Measurements from ENCODE around the gene VENTX. TPM values are rescaled to one million over a fixed set of nuclear protein-coding genes. Genes with fewer than 3 reads are reported as not detected.

The VENTX gene
- total RNA-seq, 1 experiment from 2014 or later = 25.0 TPM

DNA sequence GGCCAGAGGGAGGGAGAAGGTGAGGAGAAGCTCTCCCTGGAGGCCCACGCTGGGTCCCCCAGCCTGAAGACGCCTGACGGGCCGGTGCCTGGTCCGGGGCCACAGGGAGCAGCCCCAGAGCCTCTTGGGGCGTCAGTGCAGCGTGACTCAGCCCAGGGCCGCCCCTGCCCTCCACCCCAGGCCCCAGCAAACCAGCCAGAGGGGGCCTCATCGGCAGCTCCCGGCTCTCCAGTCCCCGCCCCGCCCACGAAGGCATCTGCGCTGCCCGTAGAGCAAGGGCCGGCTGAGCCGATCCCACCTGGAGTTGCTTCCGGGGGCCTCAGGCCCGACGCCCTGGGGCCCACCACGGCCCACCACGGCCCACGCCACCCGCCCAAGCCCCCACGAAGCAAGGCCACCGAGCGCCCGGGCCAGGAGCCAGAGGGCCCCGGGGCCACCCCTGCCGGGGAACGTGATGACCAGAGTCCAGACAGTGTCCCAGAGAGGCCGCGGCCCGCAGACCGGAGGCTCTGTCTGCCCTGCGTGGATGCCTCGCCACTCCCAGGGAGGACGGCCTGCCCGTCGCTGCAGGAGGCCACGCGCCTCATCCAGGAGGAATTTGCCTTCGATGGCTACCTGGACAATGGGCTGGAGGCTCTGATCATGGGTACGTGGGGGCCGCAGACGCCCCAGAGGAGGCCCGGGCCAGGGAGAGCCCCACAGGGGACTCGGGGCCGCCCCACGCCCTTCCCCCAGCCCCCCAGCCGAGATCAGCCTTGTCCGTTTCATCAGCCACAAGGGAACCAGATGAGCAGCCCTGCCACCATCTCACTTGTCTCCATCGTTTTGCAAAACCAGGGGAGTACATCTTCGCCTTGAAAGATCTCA lies 38.8 kb upstream of the VENTX start:
- H3K36me3 ChIP-seq (replicated peaks; ENCODE audit: control insufficient read depth, insufficient read depth, low read length) = no peaks in the 10 kb centered on the region
- DNase-seq = no peak
- no peaks in the 10 kb centered on the region for H3K27me3 ChIP-seq (ENCODE audit: control insufficient read depth, insufficient read depth, low read length)
- H3K4me3 ChIP-seq (ENCODE audit: insufficient read depth, low read depth, low read length) = no peak overlapping the region

DNA sequence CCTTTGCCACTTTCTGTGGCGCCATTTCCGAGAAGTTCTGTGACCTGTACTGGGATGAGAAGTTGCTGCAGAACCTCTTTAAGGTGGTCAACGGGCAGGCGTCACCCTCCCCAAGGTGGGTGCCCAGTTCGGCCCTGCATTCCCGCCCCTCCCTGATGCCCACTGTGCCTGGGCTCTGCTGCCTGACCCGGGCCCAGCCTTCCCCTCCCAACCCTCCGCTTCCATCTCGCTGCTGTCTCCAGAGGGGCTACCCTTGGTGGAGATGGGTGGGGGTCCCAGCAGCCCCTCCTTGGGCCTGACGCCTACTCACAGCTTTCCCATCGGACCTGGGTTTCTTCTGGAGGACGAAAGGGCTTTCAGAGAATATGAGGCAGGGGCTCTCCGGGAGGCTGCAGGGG lies 38.2 kb upstream of the VENTX start:
- H3K4me3 ChIP-seq (ENCODE audit: insufficient read depth, low read depth, low read length) = no peak overlapping the region
- no peaks in the 10 kb centered on the region for H3K27me3 ChIP-seq (ENCODE audit: control insufficient read depth, insufficient read depth, low read length)
- no peaks in the 10 kb centered on the region for H3K36me3 ChIP-seq (replicated peaks; ENCODE audit: control insufficient read depth, insufficient read depth, low read length)
- no peak for DNase-seq

DNA sequence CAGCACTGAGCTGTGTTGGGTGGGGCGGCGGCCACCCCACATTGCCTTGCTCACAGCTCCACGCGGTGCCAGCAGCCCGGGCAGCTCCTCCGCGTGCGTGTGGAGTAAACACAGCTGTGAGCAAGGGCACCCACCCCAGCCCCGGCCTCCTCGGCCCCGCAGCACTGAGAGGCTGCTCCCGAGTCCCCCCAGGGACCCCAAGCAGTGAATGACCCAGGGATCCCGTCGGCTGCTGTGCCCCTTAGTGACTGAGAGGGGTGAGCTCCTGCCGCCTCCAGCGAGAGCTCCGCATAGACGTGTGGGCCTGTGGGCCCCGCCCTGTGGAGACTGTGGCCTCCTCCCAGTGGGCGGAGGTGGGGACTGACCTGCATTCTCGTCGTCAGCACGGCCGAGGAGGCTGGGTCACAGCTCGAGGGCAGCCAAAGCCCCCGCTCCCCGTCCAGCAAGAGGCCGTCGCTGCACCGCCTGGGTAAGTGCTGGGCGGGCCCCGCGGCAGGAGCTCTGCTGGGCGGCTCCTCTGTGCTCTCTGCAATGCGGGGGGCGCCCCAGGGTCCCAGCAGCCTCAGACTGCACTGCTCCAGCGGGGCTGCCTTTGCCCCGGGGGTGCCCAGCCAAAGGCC lies 37.6 kb upstream of the VENTX start:
- no peak overlapping the region for H3K4me3 ChIP-seq (ENCODE audit: insufficient read depth, low read depth, low read length)
- no peaks in the 10 kb centered on the region for H3K36me3 ChIP-seq (replicated peaks; ENCODE audit: control insufficient read depth, insufficient read depth, low read length)
- H3K27me3 ChIP-seq (ENCODE audit: control insufficient read depth, insufficient read depth, low read length) = no peaks in the 10 kb centered on the region
- DNase-seq = no peak

DNA sequence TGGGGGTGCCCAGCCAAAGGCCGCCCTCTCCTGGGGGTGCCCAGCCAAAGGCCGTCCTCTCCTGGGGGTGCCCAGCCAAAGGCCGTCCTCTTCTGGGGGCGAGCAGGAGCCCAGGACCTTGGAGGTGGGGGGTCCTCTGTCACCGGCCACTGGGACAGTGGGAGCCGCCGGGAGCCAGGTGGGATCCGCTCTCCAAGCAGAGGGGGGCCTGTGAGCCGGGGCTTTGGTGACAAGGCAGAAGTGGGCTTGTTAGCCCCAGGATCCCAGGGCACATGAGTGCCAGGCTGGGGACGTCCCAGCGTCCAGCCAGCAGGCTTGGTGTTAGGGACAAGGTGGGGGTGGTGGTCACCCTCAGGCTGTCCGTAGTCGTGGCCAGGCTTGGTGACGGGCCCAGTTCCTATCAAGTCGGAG lies 37.0 kb upstream of the VENTX start:
- DNase-seq = no peak
- H3K4me3 ChIP-seq (ENCODE audit: insufficient read depth, low read depth, low read length) = no peak overlapping the region
- H3K36me3 ChIP-seq (replicated peaks; ENCODE audit: control insufficient read depth, insufficient read depth, low read length) = no peaks in the 10 kb centered on the region
- no peaks in the 10 kb centered on the region for H3K27me3 ChIP-seq (ENCODE audit: control insufficient read depth, insufficient read depth, low read length)

DNA sequence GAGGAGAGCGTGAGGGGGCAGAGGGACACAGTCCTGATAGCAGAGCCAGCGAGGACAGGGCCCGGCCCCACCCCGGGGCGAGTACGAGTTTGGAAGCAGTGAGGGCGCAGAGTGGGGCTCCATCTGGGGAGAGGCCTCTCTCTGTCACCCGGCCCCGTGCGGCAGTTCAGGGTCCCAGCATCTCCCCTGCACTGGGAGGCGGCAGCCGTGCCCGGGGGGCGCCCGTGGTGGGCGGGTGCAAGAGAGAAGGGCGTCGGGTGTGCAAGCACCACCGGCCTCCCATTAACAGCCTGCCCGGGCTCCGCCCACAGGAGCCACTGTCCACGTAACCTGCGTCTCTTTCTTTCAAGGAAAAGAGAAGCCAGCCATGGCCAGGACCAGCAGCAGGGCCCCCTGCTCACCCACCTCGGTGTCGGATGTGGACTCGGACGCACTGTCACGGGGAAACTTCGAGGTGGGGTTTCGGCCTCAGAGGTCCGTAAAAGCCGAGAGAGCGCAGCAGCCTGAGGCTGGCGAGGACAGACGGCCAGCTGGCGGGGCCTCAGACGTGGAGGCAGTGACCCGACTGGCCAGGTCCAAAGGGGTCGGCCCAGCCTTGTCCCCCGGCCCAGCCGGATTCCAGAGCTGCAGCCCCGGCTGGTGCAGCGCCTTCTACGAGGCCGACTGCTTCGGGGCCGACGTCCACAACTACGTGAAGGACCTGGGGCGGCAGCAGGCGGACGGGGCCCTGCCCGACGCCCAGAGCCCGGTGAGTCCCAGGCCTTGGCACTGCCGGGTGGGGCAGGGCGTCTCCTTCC lies 36.3 kb upstream of the VENTX start:
- H3K27me3 ChIP-seq (ENCODE audit: control insufficient read depth, insufficient read depth, low read length) = no peaks in the 10 kb centered on the region
- no peak overlapping the region for H3K4me3 ChIP-seq (ENCODE audit: insufficient read depth, low read depth, low read length)
- no peak for DNase-seq
- no peaks in the 10 kb centered on the region for H3K36me3 ChIP-seq (replicated peaks; ENCODE audit: control insufficient read depth, insufficient read depth, low read length)

DNA sequence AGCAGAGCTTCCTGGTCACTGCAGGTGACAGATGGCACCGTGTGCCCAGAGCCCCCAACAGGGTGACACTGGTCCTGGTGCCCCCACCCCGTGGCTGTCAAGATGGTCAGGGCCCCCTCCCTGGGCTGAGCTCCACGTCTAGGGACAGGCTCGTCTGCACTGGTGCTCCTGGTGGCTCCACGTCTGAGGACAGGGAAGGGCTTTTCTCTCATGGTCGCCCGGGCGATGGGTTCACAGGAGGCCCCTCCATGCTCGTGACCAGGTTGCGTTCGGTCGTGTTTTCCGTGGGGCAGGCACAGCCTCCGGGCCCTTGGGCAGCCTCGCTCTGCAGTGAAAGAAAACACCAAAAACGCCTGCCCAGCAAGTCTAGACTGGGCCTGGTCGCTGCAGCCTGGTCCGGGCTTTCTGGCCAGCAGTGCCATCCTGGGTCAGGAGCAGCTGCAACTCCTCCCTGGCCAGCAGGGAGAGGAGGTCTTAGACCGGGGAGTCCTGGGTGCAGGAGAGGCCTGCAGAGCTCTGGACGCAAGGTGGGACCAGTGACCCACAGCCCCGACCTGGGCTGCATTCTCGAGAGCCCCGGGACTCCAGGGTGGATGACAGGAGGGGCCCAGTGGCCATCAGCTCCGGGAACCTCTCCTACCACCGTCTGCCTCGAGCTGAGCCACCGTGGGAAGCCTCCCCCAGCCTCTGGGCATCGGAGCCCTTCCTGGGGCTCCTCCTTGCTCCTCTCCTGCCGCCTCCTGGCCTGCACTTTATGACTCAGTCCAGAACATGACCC lies 35.5 kb upstream of the VENTX start:
- no peak for DNase-seq
- Histone ChIP-seq H3K36me3 (replicated peaks; ENCODE audit: control insufficient read depth, insufficient read depth, low read length) (no peaks in the 10 kb centered on the region), H3K4me3 (ENCODE audit: insufficient read depth, low read depth, low read length) (no peak overlapping the region), H3K27me3 (ENCODE audit: control insufficient read depth, insufficient read depth, low read length) (no peaks in the 10 kb centered on the region)

DNA sequence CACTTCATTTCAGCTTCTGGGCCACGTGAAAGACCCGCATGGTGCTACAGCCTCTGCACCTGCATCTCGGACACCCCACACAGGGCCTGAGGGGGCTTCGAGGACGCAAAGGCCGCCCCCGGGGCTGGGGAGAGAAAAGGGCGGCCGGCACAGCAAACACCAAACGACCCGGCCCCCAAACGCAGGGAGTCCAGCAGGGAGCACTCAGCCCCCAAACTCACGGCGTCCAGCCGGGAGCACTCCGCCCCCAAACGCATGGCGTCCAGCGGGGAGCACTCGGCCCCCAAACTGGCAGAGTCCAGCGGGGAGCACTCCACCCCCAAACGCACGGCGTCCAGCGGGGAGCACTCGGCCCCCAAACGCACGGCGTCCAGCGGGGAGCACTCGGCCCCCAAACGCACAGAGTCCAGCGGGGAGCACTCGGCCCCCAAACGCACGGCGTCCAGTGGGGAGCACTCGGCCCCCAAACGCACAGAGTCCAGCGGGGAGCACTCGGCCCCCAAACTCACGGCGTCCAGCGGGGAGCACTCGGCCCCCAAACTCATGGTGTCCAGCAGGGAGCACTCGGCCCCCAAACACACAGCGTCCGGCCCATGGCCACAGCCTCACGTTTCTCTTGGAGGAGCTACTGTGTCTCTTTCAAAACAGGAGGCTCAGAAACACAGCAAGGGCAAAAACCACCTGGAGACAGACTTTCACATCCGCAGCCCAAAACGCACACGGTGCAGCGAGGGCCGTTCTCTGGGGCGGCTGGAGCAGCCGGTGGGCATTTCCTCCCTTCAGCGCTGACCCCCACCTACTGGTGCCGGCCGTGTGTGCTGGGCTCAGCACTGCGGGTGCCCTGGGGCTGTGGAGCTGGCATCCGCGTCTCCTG lies 34.6 kb upstream of the VENTX start:
- Histone ChIP-seq H3K27me3 (ENCODE audit: control insufficient read depth, insufficient read depth, low read length) (no peaks in the 10 kb centered on the region), H3K4me3 (ENCODE audit: insufficient read depth, low read depth, low read length) (no peak overlapping the region), H3K36me3 (replicated peaks; ENCODE audit: control insufficient read depth, insufficient read depth, low read length) (no peaks in the 10 kb centered on the region)
- no peak for DNase-seq

DNA sequence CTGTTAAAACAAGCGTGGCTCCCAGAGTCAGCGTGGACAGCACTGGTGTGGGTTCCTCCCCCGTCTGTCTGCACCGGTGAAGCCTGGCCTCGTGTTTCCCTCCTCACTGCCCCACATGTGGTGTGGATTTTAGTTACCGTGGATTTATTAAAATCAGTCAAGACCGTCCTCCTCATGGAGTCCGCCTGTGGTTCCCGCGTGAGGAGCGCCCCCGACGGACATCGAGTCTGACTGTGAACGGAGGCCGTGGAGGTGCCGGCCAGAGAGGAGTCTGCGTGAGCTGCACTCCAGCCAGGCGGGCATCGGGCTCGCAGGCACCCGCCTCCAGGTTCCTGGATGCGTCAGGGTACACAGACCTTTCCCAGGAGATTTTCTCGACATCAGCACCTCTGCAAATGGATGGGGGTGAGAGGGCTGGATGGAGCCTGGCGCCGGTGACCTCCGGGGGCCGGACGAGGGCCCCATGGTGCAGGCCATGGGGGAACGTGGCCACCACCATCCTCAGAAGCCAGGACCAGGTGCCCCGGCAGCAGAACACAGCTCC lies 33.9 kb upstream of the VENTX start:
- no peaks in the 10 kb centered on the region for H3K36me3 ChIP-seq (replicated peaks; ENCODE audit: control insufficient read depth, insufficient read depth, low read length)
- no peaks in the 10 kb centered on the region for H3K27me3 ChIP-seq (ENCODE audit: control insufficient read depth, insufficient read depth, low read length)
- no peak for DNase-seq
- no peak overlapping the region for H3K4me3 ChIP-seq (ENCODE audit: insufficient read depth, low read depth, low read length)

DNA sequence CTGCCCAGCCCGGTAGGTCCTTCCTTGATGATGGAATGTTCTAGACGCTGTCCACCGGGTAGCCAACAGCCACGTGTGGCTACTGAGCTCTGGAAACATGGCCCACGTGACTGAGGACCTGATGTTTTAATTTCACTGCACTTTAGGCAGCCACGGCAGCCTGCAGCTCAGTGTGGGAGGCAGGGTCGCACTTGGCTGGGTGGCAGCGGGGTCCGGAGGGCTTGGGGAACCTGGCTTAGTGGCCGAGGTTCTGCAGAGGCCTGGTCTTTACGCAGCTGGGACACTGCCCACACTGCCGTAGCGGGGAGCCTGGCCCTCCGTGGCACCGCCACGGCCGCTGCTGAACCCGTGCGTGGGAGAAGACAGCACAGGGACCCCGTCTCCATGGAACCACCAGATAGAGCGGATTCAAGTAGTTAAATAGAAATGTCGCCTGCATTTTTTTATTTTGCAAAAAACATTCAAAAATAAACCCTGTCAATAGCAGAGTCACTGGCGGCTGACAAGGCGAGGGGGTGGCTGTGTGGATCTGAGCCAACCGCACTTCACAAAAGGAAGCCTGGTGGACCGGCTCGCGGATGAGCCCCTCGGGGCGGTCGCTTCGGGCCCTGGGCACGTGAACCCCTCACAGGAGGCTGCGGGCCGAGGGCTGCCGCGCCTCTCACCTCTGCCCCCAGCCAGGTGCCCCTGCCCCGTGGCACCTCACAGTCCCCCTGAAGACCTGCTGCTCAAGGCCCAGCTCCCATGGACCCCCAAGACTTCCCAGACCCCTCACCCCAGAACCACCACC lies 33.2 kb upstream of the VENTX start:
- no peak for DNase-seq

DNA sequence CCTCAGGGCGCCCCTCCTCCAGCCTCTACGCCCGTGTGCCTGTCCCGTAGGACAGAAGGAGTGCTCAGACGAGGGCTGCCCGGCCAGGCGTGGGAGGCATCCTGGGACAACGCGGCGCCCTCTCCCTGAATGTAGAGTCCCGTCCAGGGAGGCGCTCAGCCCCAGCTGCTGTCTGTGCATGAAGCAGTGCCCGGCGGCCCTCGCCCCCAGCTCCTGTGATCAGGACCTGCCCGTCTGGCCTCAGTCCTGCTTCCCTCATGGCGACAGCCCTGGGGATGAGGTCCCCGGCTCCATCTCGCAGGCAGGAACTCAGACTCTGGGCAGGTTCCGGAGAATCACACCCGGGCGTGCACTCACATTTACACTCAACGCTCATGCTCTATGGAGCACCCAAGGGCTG lies 32.5 kb upstream of the VENTX start:
- no peak overlapping the region for H3K4me3 ChIP-seq (ENCODE audit: insufficient read depth, low read depth, low read length)
- no peaks in the 10 kb centered on the region for H3K36me3 ChIP-seq (replicated peaks; ENCODE audit: control insufficient read depth, insufficient read depth, low read length)
- DNase-seq = no peak
- no peaks in the 10 kb centered on the region for H3K27me3 ChIP-seq (ENCODE audit: control insufficient read depth, insufficient read depth, low read length)

More for the DNA sequence above, 33.2 kb upstream of the VENTX start:
- H3K4me3 ChIP-seq (ENCODE audit: insufficient read depth, low read depth, low read length) = no peak overlapping the region
- H3K36me3 ChIP-seq (replicated peaks; ENCODE audit: control insufficient read depth, insufficient read depth, low read length) = no peaks in the 10 kb centered on the region
- H3K27me3 ChIP-seq (ENCODE audit: control insufficient read depth, insufficient read depth, low read length) = no peaks in the 10 kb centered on the region

DNA sequence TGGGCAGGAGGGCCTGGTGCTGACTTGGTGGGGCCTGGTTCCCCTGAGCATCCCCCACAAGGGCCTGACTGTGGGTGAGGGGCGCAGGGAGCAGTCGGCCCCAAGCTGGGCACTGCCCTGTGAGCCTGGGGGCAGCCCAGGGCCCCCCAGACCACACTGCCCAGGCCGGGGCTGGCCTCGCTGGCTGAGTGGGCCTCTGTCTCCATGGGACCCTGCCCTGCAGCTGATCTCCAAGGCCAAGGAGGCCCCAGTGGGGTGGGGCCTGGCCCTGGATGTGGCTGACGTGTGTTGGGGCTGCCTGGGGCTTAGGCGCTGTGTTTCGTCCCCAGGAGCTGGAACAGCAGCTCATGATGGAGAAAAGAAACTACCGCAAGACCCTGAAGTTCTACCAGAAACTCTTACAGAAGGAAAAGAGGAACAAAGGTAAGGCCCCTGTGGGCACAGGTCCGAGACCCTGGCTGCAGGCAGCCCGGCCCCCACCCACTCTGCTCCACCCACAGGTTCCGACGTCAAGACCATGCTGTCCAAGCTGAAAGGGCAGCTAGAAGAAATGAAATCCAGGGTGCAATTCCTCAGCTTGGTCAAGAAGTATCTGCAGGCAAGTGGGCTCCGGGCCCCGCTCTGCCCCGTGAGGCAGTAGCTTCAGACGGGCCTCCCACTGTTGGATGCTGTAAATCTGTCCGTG lies 31.2 kb upstream of the VENTX start:
- no peak for DNase-seq
- no peaks in the 10 kb centered on the region for H3K36me3 ChIP-seq (replicated peaks; ENCODE audit: control insufficient read depth, insufficient read depth, low read length)
- H3K4me3 ChIP-seq (ENCODE audit: insufficient read depth, low read depth, low read length) = no peak overlapping the region
- H3K27me3 ChIP-seq (ENCODE audit: control insufficient read depth, insufficient read depth, low read length) = no peaks in the 10 kb centered on the region

DNA sequence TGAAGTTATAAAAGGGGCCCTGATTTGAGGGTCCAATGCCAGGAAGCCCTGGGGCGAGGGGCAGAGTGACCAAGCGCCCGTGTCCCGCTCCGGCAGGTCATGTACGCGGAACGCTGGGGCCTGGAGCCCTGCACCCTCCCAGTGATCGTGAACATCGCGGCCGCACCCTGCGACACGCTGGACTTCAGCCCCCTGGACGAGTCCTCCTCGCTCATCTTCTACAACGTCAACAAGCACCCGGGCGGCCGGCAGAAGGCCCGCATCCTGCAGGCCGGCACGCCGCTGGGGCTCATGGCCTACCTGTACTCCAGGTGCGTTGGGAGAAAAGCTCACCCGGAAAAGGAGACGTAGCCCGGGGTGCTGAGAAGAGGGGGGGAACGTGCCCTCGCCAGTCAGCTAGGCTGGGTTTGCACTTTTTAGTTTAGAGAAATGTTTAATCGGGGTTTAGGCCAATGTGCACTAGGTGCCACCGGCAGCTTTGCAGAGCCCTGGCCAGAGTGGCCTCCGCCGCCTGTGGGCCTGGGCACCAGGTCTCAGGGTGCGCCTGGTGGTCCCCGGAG lies 30.5 kb upstream of the VENTX start:
- DNase-seq = no peak
- Histone ChIP-seq H3K36me3 (replicated peaks; ENCODE audit: control insufficient read depth, insufficient read depth, low read length) (no peaks in the 10 kb centered on the region), H3K4me3 (ENCODE audit: insufficient read depth, low read depth, low read length) (no peak overlapping the region), H3K27me3 (ENCODE audit: control insufficient read depth, insufficient read depth, low read length) (no peaks in the 10 kb centered on the region)
